CD4-positive, CD25-positive, alpha-beta regulatory T cell (primary cell): Measurements from ENCODE around the gene NFE2L3. TPM values are rescaled to one million over a fixed set of nuclear protein-coding genes. Genes with fewer than 3 reads are reported as not detected.
"Not testable (repeated sequence)": the region's sequence is repeated elsewhere in the genome, so short reads cannot be mapped to it uniquely, and the experiment has no call there.

Experiments
- ATAC-seq, 2 donors: fragments of 150-1000 bp; cut with Tn5 transposase; one replicate each; pipeline ENCODE4 v1.10.0; 2021; ENCODE audit warnings: low read depth in 2 of 2, moderate number of reproducible peaks in 2 of 2, moderate library complexity in 1 of 2
- DNase-seq, 3 donors: peaks; one replicate each; pipeline versions ENCODE4 v3.0.0 to v3.0.0-alpha.2; 2012 to 2022; ENCODE audit warnings: mixed read lengths in 1 of 3
- H3K27ac ChIP-seq: one replicate; pipeline ENCODE4 v1.7.0; 2013; ENCODE audit warnings: mild to moderate bottlenecking, low read length; ENCODE audit not compliant: insufficient read depth, poor library complexity, severe bottlenecking
- H3K27me3 ChIP-seq: one replicate; pipeline ENCODE4 v1.7.0; 2013; ENCODE audit warnings: low read length; ENCODE audit not compliant: control insufficient read depth, insufficient read depth
- H3K36me3 ChIP-seq: one replicate; pipeline ENCODE4 v1.7.0; 2013; ENCODE audit warnings: mild to moderate bottlenecking, low read length, moderate library complexity; ENCODE audit not compliant: control insufficient read depth, insufficient read depth
- H3K4me1 ChIP-seq: 2 replicates; pipeline ENCODE4 v1.7.0; 2013; ENCODE audit warnings: mild to moderate bottlenecking, low read length; ENCODE audit not compliant: insufficient read depth, control insufficient read depth, poor library complexity, severe bottlenecking
- H3K4me3 ChIP-seq: one replicate; pipeline ENCODE4 v1.7.0; 2013; ENCODE audit warnings: low read depth, mild to moderate bottlenecking, low read length, moderate library complexity
- H3K9me3 ChIP-seq, 2 experiments: 1 replicate in 1 of 2; 2 replicates in 1 of 2; pipeline ENCODE4 v1.7.0; 2013; ENCODE audit warnings: low read length in 2 of 2, mild to moderate bottlenecking in 1 of 2, moderate library complexity in 1 of 2; ENCODE audit not compliant: control insufficient read depth in 2 of 2
- H3K27ac Mint-ChIP-seq, 3 donors: one replicate each; pipeline ENCODE4 v1.8.0; 2020 to 2022; ENCODE audit warnings: mild to moderate bottlenecking in 3 of 3, mixed read lengths in 3 of 3, moderate library complexity in 2 of 3
- H3K27me3 Mint-ChIP-seq: one replicate; pipeline ENCODE4 v1.8.0; 2022; ENCODE audit warnings: mild to moderate bottlenecking, mixed read lengths
- H3K36me3 Mint-ChIP-seq: one replicate; pipeline ENCODE4 v1.8.0; 2020; ENCODE audit warnings: mixed read lengths
- H3K4me1 Mint-ChIP-seq, 4 donors: one replicate each; pipeline ENCODE4 v1.8.0; 2020 to 2022; ENCODE audit warnings: mixed read lengths in 4 of 4, mild to moderate bottlenecking in 1 of 4
- H3K4me3 Mint-ChIP-seq, 4 donors: one replicate each; pipeline ENCODE4 v1.8.0; 2020 to 2022; ENCODE audit warnings: mild to moderate bottlenecking in 4 of 4, mixed read lengths in 4 of 4, moderate library complexity in 3 of 4
- H3K9me3 Mint-ChIP-seq, 7 donors: one replicate each; pipeline ENCODE4 v1.8.0; 2020 to 2022; ENCODE audit warnings: mixed read lengths in 7 of 7, mild to moderate bottlenecking in 3 of 7, moderate library complexity in 2 of 7
- polyA plus RNA-seq, 4 donors: library from polyadenylated mRNA; unstranded; fragments of 300-500 nt; fragmentation: Illumina TruSeq; gene quantifications; one replicate each; pipeline ENCODE4 v1.2.3, GENCODE V29; 2021
- total RNA-seq: library from RNA; stranded (reverse); gene quantifications from one replicate; pipeline ENCODE4 v1.2.3, GENCODE V29; 2022

Gene NFE2L3
- total and polyA plus RNA-seq, 5 donors from 2014 or later: 8.8 to 13.9 (median 12.8) TPM

GRCh38 chr7:26117970-26118369 is 34.0 kb upstream of the NFE2L3 start:
- no peak overlapping the region for H3K27ac Mint-ChIP-seq
- peaks cover under 1 to 9% (median 2%) of the 10 kb centered on the region in 4 donors for H3K4me1 Mint-ChIP-seq
- no peak for ATAC-seq
- no peak overlapping the region for H3K4me3 Mint-ChIP-seq
- peaks cover 0 to 1% (median 0%) of the 10 kb centered on the region in 7 donors for H3K9me3 Mint-ChIP-seq
- H3K9me3 ChIP-seq: no peaks in the 10 kb centered on the region
- no peak overlapping the region for H3K27ac ChIP-seq
- no peaks in the 10 kb centered on the region for H3K4me1 ChIP-seq
- no peak overlapping the region for H3K4me3 ChIP-seq
- H3K27me3 ChIP-seq: no peaks in the 10 kb centered on the region
- DNase-seq: no peak
- no peaks in the 10 kb centered on the region for H3K36me3 Mint-ChIP-seq
- no peaks in the 10 kb centered on the region for H3K36me3 ChIP-seq
- H3K27me3 Mint-ChIP-seq: peaks cover 28% of the 10 kb centered on the region

- Histone ChIP-seq H3K4me3 (no peak overlapping the region), H3K27ac (no peak overlapping the region), H3K4me1 (no peaks in the 10 kb centered on the region), H3K9me3 (no peaks in the 10 kb centered on the region), H3K27me3 (no peaks in the 10 kb centered on the region), H3K36me3 (no peaks in the 10 kb centered on the region)
- no peak for ATAC-seq
- Mint-ChIP-seq H3K4me3 (no peak overlapping the region), H3K4me1 (peaks cover 0 to 5% (median 2%) of the 10 kb centered on the region in 4 donors), H3K27ac (no peak overlapping the region), H3K27me3 (peaks cover 14% of the 10 kb centered on the region), H3K9me3 (peaks cover 0 to 5% (median 0%) of the 10 kb centered on the region in 7 donors), H3K36me3 (no peaks in the 10 kb centered on the region)
- no peak for DNase-seq
These were observed 29.3 kb upstream of the NFE2L3 start for GRCh38 chr7:26122745-26123144.

GRCh38 chr7:26124775-26125174 is 27.2 kb upstream of the NFE2L3 start:
- not testable (repeated sequence) for H3K9me3 ChIP-seq, H3K4me3 ChIP-seq, DNase-seq, H3K27me3 Mint-ChIP-seq, H3K27me3 ChIP-seq, H3K4me1 Mint-ChIP-seq, H3K27ac ChIP-seq, ATAC-seq, H3K36me3 Mint-ChIP-seq, H3K4me3 Mint-ChIP-seq, H3K36me3 ChIP-seq, H3K4me1 ChIP-seq, H3K9me3 Mint-ChIP-seq
- H3K27ac Mint-ChIP-seq: peak overlapping the region in 1 of 3 donors; percentile 47

DNA sequence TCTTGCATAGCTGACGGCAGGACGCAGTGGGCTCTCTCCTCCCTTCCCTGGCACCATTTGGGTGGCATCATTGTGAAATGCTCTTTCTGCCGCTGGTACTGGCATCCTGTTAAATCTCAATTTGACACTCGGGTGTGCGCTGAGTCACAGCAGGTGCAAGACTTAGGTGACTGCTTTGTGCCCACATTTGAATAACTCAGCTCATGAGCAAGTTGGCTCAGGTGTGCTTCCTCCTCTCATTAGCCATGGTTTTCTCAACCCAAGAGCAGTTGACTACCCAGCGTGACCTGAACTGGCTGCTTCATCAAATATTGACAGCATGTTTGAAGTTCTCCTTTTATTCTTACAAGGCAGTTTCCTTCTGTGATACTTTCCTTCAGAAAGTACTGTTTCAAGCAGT is 24.6 kb upstream of the NFE2L3 start:
- Mint-ChIP-seq H3K9me3 (peaks cover 0 to 4% (median 0%) of the 10 kb centered on the region in 7 donors), H3K4me3 (no peak overlapping the region)

GRCh38 chr7:26131056-26131589 is 20.9 kb upstream of the NFE2L3 start:
- peaks cover 0 to 4% (median 0%) of the 10 kb centered on the region in 7 donors for H3K9me3 Mint-ChIP-seq
- H3K27me3 Mint-ChIP-seq: peaks cover 16% of the 10 kb centered on the region
- no peak for DNase-seq
- no peaks in the 10 kb centered on the region for H3K9me3 ChIP-seq
- no peak overlapping the region for H3K4me3 Mint-ChIP-seq
- peaks cover 0 to 9% (median 0%) of the 10 kb centered on the region in 4 donors for H3K4me1 Mint-ChIP-seq
- no peak overlapping the region for H3K4me3 ChIP-seq
- no peaks in the 10 kb centered on the region for H3K4me1 ChIP-seq
- no peaks in the 10 kb centered on the region for H3K36me3 Mint-ChIP-seq
- peaks cover 4% of the 10 kb centered on the region for H3K27me3 ChIP-seq
- no peak for ATAC-seq
- H3K36me3 ChIP-seq: no peaks in the 10 kb centered on the region
- H3K27ac Mint-ChIP-seq: no peak overlapping the region
- H3K27ac ChIP-seq: no peak overlapping the region

More for the DNA sequence above, 24.6 kb upstream of the NFE2L3 start:
- Mint-ChIP-seq H3K36me3 (no peaks in the 10 kb centered on the region), H3K27ac (peak overlapping the region in 1 of 3 donors; percentile 23), H3K27me3 (peaks cover 13% of the 10 kb centered on the region), H3K4me1 (peaks cover 0 to 5% (median 3%) of the 10 kb centered on the region in 4 donors)
- Histone ChIP-seq H3K4me3 (no peak overlapping the region), H3K9me3 (no peaks in the 10 kb centered on the region), H3K36me3 (no peaks in the 10 kb centered on the region), H3K27me3 (peaks cover 4% of the 10 kb centered on the region), H3K4me1 (no peaks in the 10 kb centered on the region), H3K27ac (no peak overlapping the region)
- DNase-seq (no peak), ATAC-seq (no peak)

DNA sequence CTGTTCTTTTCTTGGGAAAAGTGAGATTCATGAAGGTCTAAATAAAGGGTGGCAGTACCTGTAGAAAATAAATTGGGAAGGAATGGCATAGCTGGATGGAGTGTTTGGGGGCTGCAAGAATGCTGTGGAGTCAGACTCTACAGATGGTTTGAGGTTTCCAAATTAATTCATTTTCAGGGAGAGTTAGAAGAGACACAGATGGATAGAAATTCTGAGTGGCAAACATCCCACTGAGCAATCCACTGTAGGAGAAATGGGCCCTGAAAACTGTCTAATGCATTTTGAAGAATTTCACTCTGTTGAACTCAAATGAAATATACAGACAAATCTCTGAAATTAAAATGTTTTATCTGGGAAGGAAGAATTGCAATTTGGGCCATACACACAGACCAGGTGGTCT is 16.9 kb upstream of the NFE2L3 start:
- Histone ChIP-seq H3K4me3 (no peak overlapping the region), H3K36me3 (no peaks in the 10 kb centered on the region), H3K9me3 (no peaks in the 10 kb centered on the region), H3K27ac (no peak overlapping the region), H3K27me3 (peaks cover 4% of the 10 kb centered on the region), H3K4me1 (no peaks in the 10 kb centered on the region)
- H3K27me3 Mint-ChIP-seq: peaks cover 18% of the 10 kb centered on the region
- no peaks in the 10 kb centered on the region for H3K36me3 Mint-ChIP-seq
- DNase-seq (no peak), ATAC-seq (no peak)
- peaks cover 0 to 11% (median 0%) of the 10 kb centered on the region in 4 donors for H3K4me1 Mint-ChIP-seq
- H3K9me3 Mint-ChIP-seq: peaks cover 0 to 4% (median 0%) of the 10 kb centered on the region in 7 donors
- H3K4me3 Mint-ChIP-seq: no peak overlapping the region
- H3K27ac Mint-ChIP-seq: no peak overlapping the region

DNA sequence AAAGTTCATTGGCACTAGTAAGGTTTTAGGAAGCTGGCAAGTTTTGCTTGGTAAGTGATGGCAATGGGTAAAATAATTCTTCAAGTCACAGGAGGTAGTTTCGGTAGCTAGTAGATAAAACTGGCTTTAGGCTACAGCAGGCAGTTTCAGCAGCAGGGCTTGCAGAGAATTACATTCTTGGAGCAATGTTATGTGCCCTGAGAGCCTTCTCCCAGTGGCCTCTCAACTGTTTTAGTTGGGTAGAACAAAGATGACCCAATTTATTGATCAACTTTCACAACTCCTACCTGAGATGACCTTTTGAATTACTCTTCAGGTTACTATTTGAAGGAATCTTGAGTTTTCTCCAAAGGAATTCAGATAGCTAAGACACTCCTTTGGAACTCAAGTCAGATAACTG is 16.4 kb upstream of the NFE2L3 start:
- Histone ChIP-seq H3K4me3 (no peak overlapping the region), H3K4me1 (no peaks in the 10 kb centered on the region), H3K27me3 (peaks cover 4% of the 10 kb centered on the region), H3K9me3 (no peaks in the 10 kb centered on the region), H3K27ac (no peak overlapping the region), H3K36me3 (no peaks in the 10 kb centered on the region)
- Mint-ChIP-seq H3K4me1 (peaks cover 0 to 15% (median 0%) of the 10 kb centered on the region in 4 donors), H3K9me3 (peaks cover 0 to 4% (median 0%) of the 10 kb centered on the region in 7 donors), H3K27ac (no peak overlapping the region), H3K4me3 (no peak overlapping the region), H3K36me3 (no peaks in the 10 kb centered on the region), H3K27me3 (peaks cover 21% of the 10 kb centered on the region)
- no peak for ATAC-seq
- no peak for DNase-seq

- Histone ChIP-seq H3K27me3 (peaks cover 2% of the 10 kb centered on the region), H3K9me3 (no peaks in the 10 kb centered on the region), H3K4me3 (no peak overlapping the region), H3K36me3 (no peaks in the 10 kb centered on the region), H3K27ac (no peak overlapping the region), H3K4me1 (no peaks in the 10 kb centered on the region)
- Mint-ChIP-seq H3K9me3 (peaks cover 0 to 4% (median 0%) of the 10 kb centered on the region in 7 donors), H3K4me1 (peaks cover 0 to 12% (median 0%) of the 10 kb centered on the region in 4 donors), H3K27me3 (peaks cover 21% of the 10 kb centered on the region), H3K27ac (no peak overlapping the region), H3K4me3 (no peak overlapping the region), H3K36me3 (no peaks in the 10 kb centered on the region)
- DNase-seq (no peak), ATAC-seq (no peak)
These were observed 15.2 kb upstream of the NFE2L3 start for GRCh38 chr7:26136831-26137230.
